Measurements from ENCODE around the gene RALGDS.
A peak's percentile ranks its signal among the peaks of the same experiment; 100 is the strongest.

The RALGDS gene

DNA sequence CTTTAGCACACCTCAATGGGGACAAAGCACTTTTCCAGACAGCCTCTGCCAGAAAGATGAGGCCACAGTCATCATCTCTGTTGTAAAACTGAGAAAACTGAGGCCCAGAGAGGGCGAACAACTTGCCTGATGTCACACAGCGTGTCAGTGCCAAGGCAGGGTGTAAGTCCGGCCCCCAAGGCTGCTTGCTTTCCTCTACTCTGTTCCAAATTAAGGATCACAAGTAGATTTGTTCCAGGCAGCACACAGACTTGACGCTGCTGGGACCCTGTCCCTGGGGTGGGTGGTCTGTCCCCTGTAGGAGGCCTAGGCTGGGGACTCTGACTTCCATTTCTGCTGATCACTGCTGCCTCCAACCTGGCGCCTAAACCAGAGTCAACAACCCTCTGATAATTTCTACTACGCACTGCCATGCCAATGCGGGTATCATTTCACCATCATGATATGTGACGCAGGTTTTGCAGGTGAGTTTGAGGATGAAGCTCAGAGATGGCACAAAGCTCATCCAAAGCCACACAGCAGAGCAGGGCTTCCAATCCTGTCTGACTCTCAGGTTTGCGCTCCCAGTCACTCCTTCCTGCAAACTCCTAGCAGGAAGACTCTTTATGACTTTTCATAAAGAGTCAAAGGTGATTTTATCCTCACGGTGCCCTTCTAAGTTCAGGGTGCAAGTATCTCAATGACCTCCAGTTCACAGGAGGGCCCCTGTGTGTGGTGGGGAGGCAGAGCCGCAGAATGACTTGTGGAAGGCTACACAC, 13.5 kb upstream of the RALGDS start:
- Histone ChIP-seq H3K27ac (ENCODE audit: poor library complexity, severe bottlenecking) (peak overlapping the region; percentile 66), H3K36me3 (ENCODE audit: low read depth) (no peaks in the 10 kb centered on the region), H3K4me3 (ENCODE audit: severe bottlenecking) (no peak overlapping the region), H3K27me3 (ENCODE audit: insufficient read depth, poor library complexity, severe bottlenecking) (no peaks in the 10 kb centered on the region), H3K4me1 (ENCODE audit: insufficient read depth, poor library complexity, severe bottlenecking) (peaks cover 29% of the 10 kb centered on the region), H3K9me3 (ENCODE audit: severe bottlenecking) (no peaks in the 10 kb centered on the region)
- TF ChIP-seq, protein P1, sequence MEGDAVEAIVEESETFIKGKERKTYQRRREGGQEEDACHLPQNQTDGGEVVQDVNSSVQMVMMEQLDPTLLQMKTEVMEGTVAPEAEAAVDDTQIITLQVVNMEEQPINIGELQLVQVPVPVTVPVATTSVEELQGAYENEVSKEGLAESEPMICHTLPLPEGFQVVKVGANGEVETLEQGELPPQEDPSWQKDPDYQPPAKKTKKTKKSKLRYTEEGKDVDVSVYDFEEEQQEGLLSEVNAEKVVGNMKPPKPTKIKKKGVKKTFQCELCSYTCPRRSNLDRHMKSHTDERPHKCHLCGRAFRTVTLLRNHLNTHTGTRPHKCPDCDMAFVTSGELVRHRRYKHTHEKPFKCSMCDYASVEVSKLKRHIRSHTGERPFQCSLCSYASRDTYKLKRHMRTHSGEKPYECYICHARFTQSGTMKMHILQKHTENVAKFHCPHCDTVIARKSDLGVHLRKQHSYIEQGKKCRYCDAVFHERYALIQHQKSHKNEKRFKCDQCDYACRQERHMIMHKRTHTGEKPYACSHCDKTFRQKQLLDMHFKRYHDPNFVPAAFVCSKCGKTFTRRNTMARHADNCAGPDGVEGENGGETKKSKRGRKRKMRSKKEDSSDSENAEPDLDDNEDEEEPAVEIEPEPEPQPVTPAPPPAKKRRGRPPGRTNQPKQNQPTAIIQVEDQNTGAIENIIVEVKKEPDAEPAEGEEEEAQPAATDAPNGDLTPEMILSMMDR (IDR thresholded peaks at IDR 0.05; ENCODE audit: poor library complexity, severe bottlenecking) = no peak
- no peak for DNase-seq (ENCODE audit: low spot score)
- ATAC-seq (ENCODE audit: low read depth) = no peak

DNA sequence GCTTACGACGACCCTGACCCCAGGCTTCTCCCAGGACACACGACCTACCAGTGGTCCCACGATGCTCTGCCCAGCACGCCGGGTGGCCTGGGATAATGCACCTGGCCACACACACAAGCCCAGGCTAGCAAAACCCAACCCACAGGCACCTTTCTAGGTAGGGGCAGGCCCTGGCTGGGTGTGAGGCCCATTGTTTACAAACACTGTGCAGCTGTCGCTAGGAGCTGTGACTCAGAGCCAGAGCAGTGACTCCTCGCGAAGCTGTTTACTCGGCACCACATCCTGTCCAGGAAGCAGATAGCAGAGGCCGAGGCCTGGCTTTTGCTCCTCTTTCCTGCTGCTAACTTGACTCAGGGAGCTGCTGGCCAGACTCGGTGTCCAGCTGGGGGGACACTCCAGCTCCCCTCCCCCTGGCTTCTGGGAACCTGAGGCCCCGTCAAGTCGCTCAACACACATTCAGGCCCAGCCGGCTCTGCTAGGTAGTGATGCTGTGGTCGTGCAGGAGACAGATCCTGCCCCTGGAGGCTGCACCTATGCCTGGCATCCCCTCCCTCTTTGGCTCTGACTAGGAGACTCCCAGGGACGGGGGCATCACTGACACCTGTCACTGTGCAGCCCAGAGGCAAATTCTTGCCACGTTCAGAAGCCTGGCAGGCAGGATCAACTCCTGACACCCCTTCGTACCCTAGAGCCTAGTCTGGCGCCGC, 12.8 kb upstream of the RALGDS start:
- TF ChIP-seq, protein P1 (IDR thresholded peaks at IDR 0.05; ENCODE audit: poor library complexity, severe bottlenecking) = no peak

DNA sequence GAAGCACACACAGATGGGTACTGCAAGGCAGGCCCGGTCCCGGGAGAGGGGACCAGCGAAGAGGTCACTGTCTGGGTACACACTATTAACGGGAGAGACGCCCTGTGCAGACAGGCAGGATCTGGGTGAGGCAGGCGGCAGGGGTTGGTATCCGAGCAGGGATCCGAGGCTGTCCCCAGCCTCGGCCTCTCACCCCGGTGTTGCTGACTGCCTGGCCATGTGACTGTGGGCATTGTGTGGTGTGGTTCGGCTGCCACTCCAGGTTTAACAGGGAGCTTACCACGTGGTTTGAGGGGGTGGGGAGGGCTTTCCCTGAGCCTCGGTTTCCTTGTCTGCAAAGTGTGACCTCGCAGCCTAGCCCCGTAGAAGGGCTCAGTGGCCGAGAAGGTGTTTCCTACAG, 11.1 kb upstream of the RALGDS start:
- Histone ChIP-seq H3K4me1 (ENCODE audit: insufficient read depth, poor library complexity, severe bottlenecking) (peaks cover 35% of the 10 kb centered on the region), H3K4me3 (ENCODE audit: severe bottlenecking) (no peak overlapping the region), H3K27ac (ENCODE audit: poor library complexity, severe bottlenecking) (no peak overlapping the region), H3K9me3 (ENCODE audit: severe bottlenecking) (no peaks in the 10 kb centered on the region), H3K36me3 (ENCODE audit: low read depth) (no peaks in the 10 kb centered on the region), H3K27me3 (ENCODE audit: insufficient read depth, poor library complexity, severe bottlenecking) (no peaks in the 10 kb centered on the region)
- DNase-seq (ENCODE audit: low spot score) = no peak
- TF ChIP-seq, protein P1 (IDR thresholded peaks at IDR 0.05; ENCODE audit: poor library complexity, severe bottlenecking) = no peak
- no peak for ATAC-seq (ENCODE audit: low read depth)

More for the DNA sequence above, 12.8 kb upstream of the RALGDS start:
- Histone ChIP-seq H3K4me3 (ENCODE audit: severe bottlenecking) (no peak overlapping the region), H3K27ac (ENCODE audit: poor library complexity, severe bottlenecking) (peak overlapping the region; percentile 66), H3K9me3 (ENCODE audit: severe bottlenecking) (no peaks in the 10 kb centered on the region), H3K36me3 (ENCODE audit: low read depth) (no peaks in the 10 kb centered on the region), H3K27me3 (ENCODE audit: insufficient read depth, poor library complexity, severe bottlenecking) (no peaks in the 10 kb centered on the region), H3K4me1 (ENCODE audit: insufficient read depth, poor library complexity, severe bottlenecking) (peaks cover 29% of the 10 kb centered on the region)
- ATAC-seq (ENCODE audit: low read depth) = peak; percentile 80
- peak; percentile 97 for DNase-seq (ENCODE audit: low spot score)

DNA sequence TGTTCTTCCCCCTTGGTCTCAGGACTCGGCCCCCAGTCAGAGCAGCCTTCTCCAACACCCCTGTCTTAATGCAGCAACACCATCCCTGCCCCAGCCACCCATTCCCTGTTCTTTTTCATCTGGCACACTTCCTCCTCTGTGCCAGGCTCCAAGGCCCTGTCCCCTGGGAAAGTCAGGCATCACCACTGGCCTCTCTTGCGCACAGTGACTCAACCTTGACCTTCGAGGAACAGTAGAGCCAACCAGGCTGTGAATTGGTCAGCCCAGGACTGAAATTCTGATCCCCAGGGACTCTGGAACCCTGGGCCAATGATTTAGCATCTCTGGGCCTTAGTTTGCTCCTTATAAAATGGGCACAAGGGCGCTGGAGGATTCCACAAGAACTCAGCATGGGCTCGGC, 10.5 kb upstream of the RALGDS start:
- Histone ChIP-seq H3K4me1 (ENCODE audit: insufficient read depth, poor library complexity, severe bottlenecking) (peaks cover 35% of the 10 kb centered on the region), H3K9me3 (ENCODE audit: severe bottlenecking) (no peaks in the 10 kb centered on the region), H3K4me3 (ENCODE audit: severe bottlenecking) (no peak overlapping the region), H3K36me3 (ENCODE audit: low read depth) (no peaks in the 10 kb centered on the region), H3K27me3 (ENCODE audit: insufficient read depth, poor library complexity, severe bottlenecking) (no peaks in the 10 kb centered on the region), H3K27ac (ENCODE audit: poor library complexity, severe bottlenecking) (no peak overlapping the region)
- TF ChIP-seq, protein P1 (IDR thresholded peaks at IDR 0.05; ENCODE audit: poor library complexity, severe bottlenecking) = no peak
- DNase-seq (ENCODE audit: low spot score) = no peak
- no peak for ATAC-seq (ENCODE audit: low read depth)

Data from RWPE2 (cell line).